ENCODE measurements around the gene CLDN16.

DNA sequence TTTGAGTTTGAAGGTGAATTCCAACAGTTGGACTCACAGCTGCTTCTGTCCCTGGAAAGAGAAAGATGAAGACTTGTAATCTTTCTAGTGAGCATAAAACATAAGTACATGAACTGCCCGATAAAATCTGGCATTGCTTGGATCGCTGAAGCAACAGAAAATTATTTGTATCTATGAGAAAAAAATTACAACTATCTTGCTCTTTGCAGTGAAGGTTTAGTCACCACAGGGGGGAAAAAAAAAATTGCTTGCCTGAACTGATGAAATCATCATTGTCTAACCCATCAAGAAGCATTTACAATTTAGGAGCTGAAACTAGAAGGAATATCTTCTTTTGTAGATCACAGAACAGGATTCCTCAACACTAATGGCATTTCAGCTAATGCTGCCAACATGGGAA, 41.7 kb downstream of the CLDN16 start:
- TF ChIP-seq POLR2A (IDR thresholded peaks at IDR 0.05; ENCODE audit: low read length) (no peak), GATA1 (IDR thresholded peaks at IDR 0.05; ENCODE audit: low read depth, low read length) (no peak)
